Bronchial epithelial cell (primary cell): ENCODE measurements around the gene CASTOR2. TPM values are rescaled to one million over a fixed set of nuclear protein-coding genes. Genes with fewer than 3 reads are reported as not detected.

Experiments
- DNase-seq: peaks from one replicate; pipeline ENCODE4 v3.0.0-alpha.2; 2010; ENCODE audit warnings: low read depth
- FAIRE-seq: peaks from 2 replicates; lab custom pipeline; 2011; peaks lifted over from hg19 to GRCh38; lab: Jason Lieb, UNC
- H3K27me3 ChIP-seq: 2 replicates; pipeline ENCODE4 v1.5.1; 2011; ENCODE audit warnings: low read length; ENCODE audit not compliant: control insufficient read depth, insufficient read depth
- H3K36me3 ChIP-seq: 2 replicates; pipeline ENCODE4 v1.5.1; 2011; ENCODE audit warnings: low read length; ENCODE audit not compliant: control insufficient read depth, insufficient read depth
- H3K4me3 ChIP-seq: 2 replicates; pipeline ENCODE4 v1.5.1; 2011; ENCODE audit warnings: mild to moderate bottlenecking, low read depth, low read length, control low read depth
- total RNA-seq: library from RNA; depleted of rRNA; stranded (reverse); fragments of >200 nt; gene quantifications from 2 replicates; pipeline ENCODE4 v1.2.1, GENCODE V29; 2014
- TF ChIP-seq, protein P1 (sequence below): IDR thresholded peaks from 2 replicates; pipeline ENCODE4 v1.5.1; 2011; ENCODE audit warnings: mild to moderate bottlenecking, moderate library complexity, low read length, control low read depth, inconsistent platforms; ENCODE audit not compliant: insufficient read depth, severe bottlenecking

Gene CASTOR2
- total RNA-seq, 1 donor from 2014 or later = 1.6 TPM

DNA sequence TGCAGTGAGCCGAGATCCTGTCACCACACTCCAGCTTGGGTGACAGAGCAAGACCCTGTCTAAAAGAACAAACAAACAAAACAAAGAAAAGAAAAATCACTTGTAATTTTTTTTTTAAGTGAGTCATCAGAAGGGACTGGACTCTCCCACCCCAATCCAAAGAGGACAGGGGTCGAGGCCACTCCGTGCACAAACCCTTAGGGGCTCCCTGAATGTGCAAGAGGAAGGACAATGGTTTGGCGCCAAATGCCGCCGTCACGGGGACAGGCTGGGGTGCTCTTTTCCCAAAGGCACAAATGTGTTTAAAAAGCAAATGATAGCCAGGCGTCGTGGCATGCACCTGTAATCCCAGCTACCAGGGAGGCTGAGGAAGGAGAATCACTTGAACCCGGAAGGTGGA is 85.3 kb downstream of the CASTOR2 start:
- TF ChIP-seq, protein P1, sequence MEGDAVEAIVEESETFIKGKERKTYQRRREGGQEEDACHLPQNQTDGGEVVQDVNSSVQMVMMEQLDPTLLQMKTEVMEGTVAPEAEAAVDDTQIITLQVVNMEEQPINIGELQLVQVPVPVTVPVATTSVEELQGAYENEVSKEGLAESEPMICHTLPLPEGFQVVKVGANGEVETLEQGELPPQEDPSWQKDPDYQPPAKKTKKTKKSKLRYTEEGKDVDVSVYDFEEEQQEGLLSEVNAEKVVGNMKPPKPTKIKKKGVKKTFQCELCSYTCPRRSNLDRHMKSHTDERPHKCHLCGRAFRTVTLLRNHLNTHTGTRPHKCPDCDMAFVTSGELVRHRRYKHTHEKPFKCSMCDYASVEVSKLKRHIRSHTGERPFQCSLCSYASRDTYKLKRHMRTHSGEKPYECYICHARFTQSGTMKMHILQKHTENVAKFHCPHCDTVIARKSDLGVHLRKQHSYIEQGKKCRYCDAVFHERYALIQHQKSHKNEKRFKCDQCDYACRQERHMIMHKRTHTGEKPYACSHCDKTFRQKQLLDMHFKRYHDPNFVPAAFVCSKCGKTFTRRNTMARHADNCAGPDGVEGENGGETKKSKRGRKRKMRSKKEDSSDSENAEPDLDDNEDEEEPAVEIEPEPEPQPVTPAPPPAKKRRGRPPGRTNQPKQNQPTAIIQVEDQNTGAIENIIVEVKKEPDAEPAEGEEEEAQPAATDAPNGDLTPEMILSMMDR = no peak
- peaks cover 11% of the 10 kb centered on the region for H3K36me3 ChIP-seq
- no peak for FAIRE-seq

DNA sequence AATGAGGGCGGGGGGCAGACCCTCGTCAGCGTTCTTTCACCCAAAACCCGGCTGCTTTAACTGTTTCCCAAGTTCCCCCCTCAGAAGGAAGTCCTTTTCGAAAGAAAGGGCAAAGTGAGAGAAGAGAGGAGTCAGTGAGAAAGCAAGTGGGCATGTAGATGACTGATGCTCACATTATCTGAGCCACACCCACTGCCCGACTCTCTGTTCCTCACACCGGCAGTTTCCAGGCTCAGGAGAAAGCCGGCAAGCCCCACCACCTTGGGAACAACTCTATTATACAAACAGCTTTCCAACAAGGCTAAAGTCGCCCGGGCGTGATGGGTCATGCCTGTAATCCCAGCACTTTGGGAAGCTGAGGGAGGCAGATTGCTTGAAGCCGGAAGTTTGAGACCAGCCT is 86.0 kb downstream of the CASTOR2 start:
- DNase-seq (peak; percentile 85), FAIRE-seq (no peak)
- peaks cover 11% of the 10 kb centered on the region for H3K36me3 ChIP-seq
- H3K4me3 ChIP-seq = no peak overlapping the region
- TF ChIP-seq, protein P1 = no peak
- H3K27me3 ChIP-seq = no peaks in the 10 kb centered on the region

More for the DNA sequence above, 85.3 kb downstream of the CASTOR2 start:
- no peak for DNase-seq
- no peaks in the 10 kb centered on the region for H3K27me3 ChIP-seq
- H3K4me3 ChIP-seq = no peak overlapping the region

DNA sequence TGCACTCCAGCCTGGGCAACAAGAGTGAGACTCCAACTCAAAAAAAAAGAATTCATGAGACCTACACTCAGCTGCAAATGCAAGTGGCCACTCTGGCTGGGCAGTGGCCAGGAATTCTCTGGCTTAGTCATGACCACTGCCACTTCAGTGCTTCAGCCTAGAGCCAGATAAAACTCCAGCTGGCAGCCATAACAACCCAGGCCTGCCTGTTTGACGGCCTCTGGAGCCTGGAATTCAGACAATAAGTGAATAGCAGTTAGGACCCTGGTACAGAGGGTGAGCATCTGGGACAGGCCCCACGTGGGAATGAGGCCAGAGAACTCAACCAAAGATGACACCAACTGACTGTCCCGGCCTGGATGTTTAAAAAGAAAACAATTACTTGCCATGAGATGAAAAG is 90.2 kb downstream of the CASTOR2 start:
- FAIRE-seq = no peak
- TF ChIP-seq, protein P1 = no peak
- peaks cover 18% of the 10 kb centered on the region for H3K36me3 ChIP-seq

DNA sequence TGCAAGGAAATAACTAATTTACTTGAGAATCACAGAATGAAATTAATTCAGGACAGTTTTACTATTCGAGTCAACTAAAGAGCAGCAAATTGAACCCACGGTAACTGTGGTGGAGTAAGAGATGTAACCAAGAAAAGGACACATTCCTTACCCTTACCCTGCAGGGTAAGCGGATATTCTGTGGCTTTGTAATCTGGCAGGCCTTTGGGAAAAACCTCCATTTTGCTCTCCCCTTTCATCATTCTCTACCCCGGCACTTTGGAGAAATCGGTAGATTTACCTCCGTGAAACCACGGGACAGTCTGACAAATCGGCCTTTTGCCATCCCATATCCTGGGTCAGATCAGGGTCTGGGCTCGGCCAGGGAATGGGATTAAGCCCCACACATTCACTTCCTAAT is 90.7 kb downstream of the CASTOR2 start:
- H3K4me3 ChIP-seq = no peak overlapping the region
- H3K36me3 ChIP-seq = peaks cover 18% of the 10 kb centered on the region
- no peak for DNase-seq
- no peaks in the 10 kb centered on the region for H3K27me3 ChIP-seq
- FAIRE-seq = no peak
- TF ChIP-seq, protein P1 = no peak

More for the DNA sequence above, 90.2 kb downstream of the CASTOR2 start:
- DNase-seq = no peak
- Histone ChIP-seq H3K27me3 (no peaks in the 10 kb centered on the region), H3K4me3 (no peak overlapping the region)

DNA sequence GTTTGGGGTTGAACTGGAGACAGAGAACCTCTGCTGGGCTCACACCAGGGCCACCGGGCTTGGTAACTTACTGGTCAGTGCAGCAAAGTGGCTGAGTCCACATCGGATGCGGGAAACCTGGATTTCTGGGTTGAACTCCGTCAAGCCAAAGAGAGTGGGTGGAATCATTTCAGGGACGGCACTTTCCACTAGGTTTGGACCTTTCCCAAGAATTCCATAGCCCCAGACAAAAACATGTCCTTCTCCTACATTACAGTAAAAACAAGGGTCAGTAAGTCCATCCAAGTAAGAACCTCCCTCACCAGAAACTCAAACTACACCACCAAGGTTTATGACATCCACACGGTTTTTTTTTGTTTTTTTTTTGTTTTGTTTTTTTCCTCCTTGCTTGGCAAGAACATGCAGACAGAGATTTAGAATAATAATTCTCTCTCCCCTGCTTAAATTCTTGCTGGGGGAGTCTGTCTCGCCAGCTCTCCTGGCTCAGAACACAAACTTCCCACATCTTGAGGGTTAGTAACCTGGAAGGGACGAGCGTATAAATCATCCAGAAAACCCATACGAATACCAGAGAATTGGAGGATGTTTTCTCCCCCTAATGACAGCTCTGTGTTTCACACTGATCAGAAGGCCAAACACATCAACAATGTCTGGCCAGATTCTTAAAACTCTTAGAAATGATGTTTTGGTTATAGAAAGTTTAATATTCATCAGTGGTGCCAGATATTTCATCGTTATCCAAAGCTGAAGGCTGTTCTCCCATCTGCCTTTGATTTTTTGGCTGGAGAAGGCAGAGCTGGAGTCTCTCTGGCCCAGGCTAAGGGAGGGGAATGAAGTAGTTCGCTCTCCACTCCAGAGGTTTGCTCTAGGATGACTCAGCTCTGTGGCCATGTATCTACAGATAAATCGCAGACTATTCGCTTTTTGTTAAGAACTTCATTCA is 91.6 kb downstream of the CASTOR2 start:
- no peak for DNase-seq
- no peak overlapping the region for H3K4me3 ChIP-seq
- H3K36me3 ChIP-seq = peaks cover 24% of the 10 kb centered on the region
- H3K27me3 ChIP-seq = no peaks in the 10 kb centered on the region
- TF ChIP-seq, protein P1 = no peak
- no peak for FAIRE-seq
